Uterus (tissue), 2 donors: ENCODE results near the gene REEP5.

Experiments used
- CTCF ChIP-seq, 4 experiments: fragments of 200-600 bp in 2 of 4; fragments of 450-650 bp in 2 of 4; sonication (generic) in 2 of 4; IDR thresholded peaks; one replicate each; pipeline ENCODE4 v1.5.1; 2016 to 2019; ENCODE audit warnings: antibody characterized with exemption in 4 of 4, mild to moderate bottlenecking in 2 of 4, moderate library complexity in 1 of 4
- POLR2A ChIP-seq, 2 donors: fragments of 450-650 bp; IDR thresholded peaks; one replicate each; pipeline ENCODE4 v1.6.1; 2016; ENCODE audit warnings: antibody characterized with exemption in 2 of 2, mild to moderate bottlenecking in 1 of 2, moderate library complexity in 1 of 2

GRCh38 chr5:112967520-112968083, 45.6 kb upstream of the REEP5 start:
- TF ChIP-seq CTCF (IDR thresholded peaks at IDR 0.05): no peak
- TF ChIP-seq POLR2A (IDR thresholded peaks at IDR 0.05): no peak
